Activated CD4-positive, alpha-beta T cell treated with anti-CD3 and anti-CD28 coated beads, Interleukin-2, amount 50 U/mL, for 1 hour (primary cell): ENCODE data around the gene NXN.
A peak's percentile ranks its signal among the peaks of the same experiment; 100 is the strongest.

Experiments used
- DNase-seq: peaks from one replicate; pipeline ENCODE4 v3.0.0-alpha.2; 2020

NXN gene

GRCh38 chr17:979539-980405 lies at the start of gene NXN:
NXN (minus strand) TSS chr17:979776.
- peak; percentile 90 for DNase-seq

- no peak for DNase-seq
Observed at GRCh38 chr17:1027044-1027443, 47.5 kb upstream of the NXN start.

GRCh38 chr17:1026599-1026975 lies 47.0 kb upstream of the NXN start:
- no peak for DNase-seq

- DNase-seq = no peak
Observed at GRCh38 chr17:1025733-1026598, 46.4 kb upstream of the NXN start.

- no peak for DNase-seq
Observed at GRCh38 chr17:1024076-1024475, 44.5 kb upstream of the NXN start.

- DNase-seq = no peak
Observed at GRCh38 chr17:1022278-1023024, 42.9 kb upstream of the NXN start.

GRCh38 chr17:1021147-1021546 lies 41.6 kb upstream of the NXN start:
- DNase-seq = no peak

GRCh38 chr17:1019451-1019850 lies 39.9 kb upstream of the NXN start:
- DNase-seq = no peak

- DNase-seq = no peak
Observed at GRCh38 chr17:1018547-1018946, 39.0 kb upstream of the NXN start.

- no peak for DNase-seq
Observed at GRCh38 chr17:1013729-1014090, 34.1 kb upstream of the NXN start.

GRCh38 chr17:1012823-1013728 lies 33.5 kb upstream of the NXN start:
- DNase-seq = no peak

- no peak for DNase-seq
Observed at GRCh38 chr17:1011760-1012735, 32.5 kb upstream of the NXN start.

- no peak for DNase-seq
Observed at GRCh38 chr17:1011138-1011537, 31.6 kb upstream of the NXN start.

GRCh38 chr17:1010586-1010985 lies 31.0 kb upstream of the NXN start:
- DNase-seq = no peak

GRCh38 chr17:1010086-1010450 lies 30.5 kb upstream of the NXN start:
- DNase-seq = no peak

- no peak for DNase-seq
Observed at GRCh38 chr17:1009229-1010085, 29.9 kb upstream of the NXN start.

- no peak for DNase-seq
Observed at GRCh38 chr17:1008008-1008761, 28.6 kb upstream of the NXN start.

- DNase-seq = no peak
Observed at GRCh38 chr17:1007310-1008007, 27.9 kb upstream of the NXN start.

GRCh38 chr17:1006054-1006453 lies 26.5 kb upstream of the NXN start:
- no peak for DNase-seq
